SH-SY5Y (cell line): ENCODE data around the gene MEGF6.

Experiments used
- GATA2 ChIP-seq: IDR thresholded peaks from 2 replicates; pipeline ENCODE4 v1.6.1; 2011; ENCODE audit warnings: mild to moderate bottlenecking, low read depth, low read length
- GATA3 ChIP-seq: IDR thresholded peaks from 2 replicates; pipeline ENCODE4 v1.6.1; 2011; ENCODE audit warnings: low read depth, mild to moderate bottlenecking, low read length, moderate library complexity

GRCh38 chr1:3480369-3480719 is 131.0 kb downstream of the MEGF6 start:
- TF ChIP-seq GATA2 (no peak), GATA3 (no peak)
